ENCODE data around the gene PHLPP1.
A peak's percentile ranks its signal among the peaks of the same experiment; 100 is the strongest.

The PHLPP1 gene

GRCh38 chr18:62982600-62983251 is 267.4 kb downstream of the PHLPP1 start:
- TF ChIP-seq, protein P1, sequence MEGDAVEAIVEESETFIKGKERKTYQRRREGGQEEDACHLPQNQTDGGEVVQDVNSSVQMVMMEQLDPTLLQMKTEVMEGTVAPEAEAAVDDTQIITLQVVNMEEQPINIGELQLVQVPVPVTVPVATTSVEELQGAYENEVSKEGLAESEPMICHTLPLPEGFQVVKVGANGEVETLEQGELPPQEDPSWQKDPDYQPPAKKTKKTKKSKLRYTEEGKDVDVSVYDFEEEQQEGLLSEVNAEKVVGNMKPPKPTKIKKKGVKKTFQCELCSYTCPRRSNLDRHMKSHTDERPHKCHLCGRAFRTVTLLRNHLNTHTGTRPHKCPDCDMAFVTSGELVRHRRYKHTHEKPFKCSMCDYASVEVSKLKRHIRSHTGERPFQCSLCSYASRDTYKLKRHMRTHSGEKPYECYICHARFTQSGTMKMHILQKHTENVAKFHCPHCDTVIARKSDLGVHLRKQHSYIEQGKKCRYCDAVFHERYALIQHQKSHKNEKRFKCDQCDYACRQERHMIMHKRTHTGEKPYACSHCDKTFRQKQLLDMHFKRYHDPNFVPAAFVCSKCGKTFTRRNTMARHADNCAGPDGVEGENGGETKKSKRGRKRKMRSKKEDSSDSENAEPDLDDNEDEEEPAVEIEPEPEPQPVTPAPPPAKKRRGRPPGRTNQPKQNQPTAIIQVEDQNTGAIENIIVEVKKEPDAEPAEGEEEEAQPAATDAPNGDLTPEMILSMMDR (IDR thresholded peaks at IDR 0.05; ENCODE audit: extremely low read depth, insufficient read depth, missing control alignments) = peak; percentile 82
- peak; percentile 82 for DNase-seq (ENCODE audit: low spot score)
- in situ Hi-C loops (cut with MboI; ENCODE audit: low pct_unique_long_range_greater_than_20kb, low sequenced_read_pairs, unreplicated experiment) = loop anchor here (25.0 kb wide), 1 partner anchor 370 kb away; no protein-coding TSS in a partner anchor

- in situ Hi-C loops (cut with MboI; ENCODE audit: low pct_unique_long_range_greater_than_20kb, low sequenced_read_pairs, unreplicated experiment) = loop anchor here (25.0 kb wide), 1 partner anchor 372 kb away; no protein-coding TSS in a partner anchor
- no peak for DNase-seq (ENCODE audit: low spot score)
Observed at GRCh38 chr18:62984656-62985315, 269.4 kb downstream of the PHLPP1 start.

GRCh38 chr18:62986490-62986889 is 271.1 kb downstream of the PHLPP1 start:
- no peak for DNase-seq (ENCODE audit: low spot score)
- TF ChIP-seq, protein P1 (IDR thresholded peaks at IDR 0.05; ENCODE audit: extremely low read depth, insufficient read depth, missing control alignments) = no peak
- in situ Hi-C loops (cut with MboI; ENCODE audit: low pct_unique_long_range_greater_than_20kb, low sequenced_read_pairs, unreplicated experiment) = loop anchor here (25.0 kb wide), 1 partner anchor 374 kb away; no protein-coding TSS in a partner anchor

More at GRCh38 chr18:62984656-62985315, 269.4 kb downstream of the PHLPP1 start:
- TF ChIP-seq, protein P1 (IDR thresholded peaks at IDR 0.05; ENCODE audit: extremely low read depth, insufficient read depth, missing control alignments) = no peak

DNA sequence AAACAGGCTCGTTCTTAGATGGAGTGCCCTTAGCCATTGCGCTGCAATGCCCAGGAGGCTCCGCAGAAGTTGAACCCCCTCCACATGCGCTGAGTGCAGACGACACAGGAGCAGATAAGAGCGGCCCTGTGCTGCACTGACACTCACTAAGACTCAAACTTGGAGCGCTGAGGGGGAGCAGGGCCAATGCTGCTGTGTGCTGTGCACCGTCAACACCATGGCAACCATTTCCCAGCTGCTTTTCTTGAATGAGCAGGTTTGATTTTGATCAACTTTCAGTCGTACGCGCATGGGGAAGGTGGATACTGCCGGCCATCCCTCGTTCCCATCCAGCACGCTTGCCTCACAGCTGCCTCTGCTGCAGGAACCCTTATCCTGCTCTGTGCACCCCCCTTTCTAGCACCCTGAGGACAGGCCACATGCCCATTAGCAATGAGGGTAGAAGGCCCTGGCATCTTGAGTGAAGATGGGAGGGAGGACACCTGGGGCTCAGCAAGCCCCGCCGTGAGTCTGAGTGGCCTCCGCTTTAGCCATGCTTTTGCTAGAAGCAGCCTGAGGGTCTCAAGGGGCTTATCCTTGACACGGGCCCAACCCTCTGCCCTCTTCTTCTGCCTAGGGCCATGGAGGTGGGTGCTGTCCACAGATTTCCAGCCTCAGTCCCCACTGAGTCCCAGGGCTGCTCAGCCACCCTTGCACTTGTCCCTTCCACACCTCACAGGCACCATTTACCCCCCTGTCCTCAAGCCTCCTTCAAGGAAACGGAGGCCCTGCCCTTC is 271.9 kb downstream of the PHLPP1 start:
- no peak for DNase-seq (ENCODE audit: low spot score)
- in situ Hi-C loops (cut with MboI; ENCODE audit: low pct_unique_long_range_greater_than_20kb, low sequenced_read_pairs, unreplicated experiment) = loop anchor here (25.0 kb wide), 1 partner anchor 375 kb away; no protein-coding TSS in a partner anchor
- TF ChIP-seq, protein P1 (IDR thresholded peaks at IDR 0.05; ENCODE audit: extremely low read depth, insufficient read depth, missing control alignments) = no peak

GRCh38 chr18:62987859-62988258 is 272.5 kb downstream of the PHLPP1 start:
- no peak for DNase-seq (ENCODE audit: low spot score)
- in situ Hi-C loops (cut with MboI; ENCODE audit: low pct_unique_long_range_greater_than_20kb, low sequenced_read_pairs, unreplicated experiment) = loop anchor here (25.0 kb wide), 1 partner anchor 376 kb away; no protein-coding TSS in a partner anchor
- TF ChIP-seq, protein P1 (IDR thresholded peaks at IDR 0.05; ENCODE audit: extremely low read depth, insufficient read depth, missing control alignments) = no peak

DNA sequence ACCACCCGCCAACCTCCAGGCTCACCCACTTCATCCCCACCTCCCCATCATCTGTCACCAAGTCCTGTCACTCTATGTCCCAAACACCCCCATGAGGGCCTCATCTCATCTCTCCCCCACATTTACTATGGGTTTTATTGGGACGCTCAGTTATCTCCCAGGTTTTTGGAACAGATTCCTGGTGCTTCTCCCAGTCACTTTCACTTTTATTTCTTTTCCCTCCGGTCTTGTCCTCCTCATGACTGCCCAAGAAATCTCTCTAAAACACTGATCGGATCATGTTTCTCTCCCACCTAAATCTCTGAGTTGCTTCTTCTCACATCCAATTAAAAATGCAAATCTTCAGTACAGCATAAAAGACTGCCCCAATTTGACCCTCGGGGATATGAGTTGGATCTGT is 273.1 kb downstream of the PHLPP1 start:
- TF ChIP-seq, protein P1 (IDR thresholded peaks at IDR 0.05; ENCODE audit: extremely low read depth, insufficient read depth, missing control alignments) = no peak
- in situ Hi-C loops (cut with MboI; ENCODE audit: low pct_unique_long_range_greater_than_20kb, low sequenced_read_pairs, unreplicated experiment) = loop anchor here (25.0 kb wide), 1 partner anchor 376 kb away; no protein-coding TSS in a partner anchor

More for the DNA sequence above, 273.1 kb downstream of the PHLPP1 start:
- DNase-seq (ENCODE audit: low spot score) = no peak
